DND-41 (cell line): Measurements from ENCODE around the gene RGS7.

ENCODE experiments used
- EZH2 ChIP-seq: IDR thresholded peaks from 3 replicates; pipeline ENCODE4 v1.6.1; 2012; ENCODE audit warnings: borderline replicate concordance, low read depth, mild to moderate bottlenecking, moderate library complexity, low read length, inconsistent platforms; ENCODE audit not compliant: severe bottlenecking
- TF ChIP-seq, protein P1 (sequence below): IDR thresholded peaks from 2 replicates; pipeline ENCODE4 v1.5.1; 2012; ENCODE audit warnings: borderline replicate concordance, low read length, moderate library complexity, mild to moderate bottlenecking; ENCODE audit not compliant: poor library complexity, severe bottlenecking; ENCODE audit errors: extremely low read depth

DNA sequence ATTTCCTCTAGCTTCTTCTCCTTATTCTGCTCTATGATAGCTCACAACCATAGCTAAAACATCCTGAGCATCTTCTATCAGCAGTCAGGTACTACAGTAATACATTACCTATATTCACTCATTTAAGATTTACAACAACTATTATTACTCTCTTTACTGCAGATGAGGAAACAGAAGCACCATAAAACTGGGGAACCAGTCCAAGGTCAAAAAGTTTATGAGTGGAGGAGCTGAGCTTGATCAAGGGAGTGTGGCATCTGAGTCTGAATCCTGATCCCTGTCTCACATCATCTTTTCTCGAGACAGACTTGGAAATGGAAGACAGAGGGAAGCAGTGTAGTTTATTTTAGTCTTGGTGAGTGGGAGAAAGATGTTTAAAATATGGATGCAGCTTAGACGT is 288.6 kb downstream of the RGS7 start:
- TF ChIP-seq EZH2: no peak
- TF ChIP-seq, protein P1, sequence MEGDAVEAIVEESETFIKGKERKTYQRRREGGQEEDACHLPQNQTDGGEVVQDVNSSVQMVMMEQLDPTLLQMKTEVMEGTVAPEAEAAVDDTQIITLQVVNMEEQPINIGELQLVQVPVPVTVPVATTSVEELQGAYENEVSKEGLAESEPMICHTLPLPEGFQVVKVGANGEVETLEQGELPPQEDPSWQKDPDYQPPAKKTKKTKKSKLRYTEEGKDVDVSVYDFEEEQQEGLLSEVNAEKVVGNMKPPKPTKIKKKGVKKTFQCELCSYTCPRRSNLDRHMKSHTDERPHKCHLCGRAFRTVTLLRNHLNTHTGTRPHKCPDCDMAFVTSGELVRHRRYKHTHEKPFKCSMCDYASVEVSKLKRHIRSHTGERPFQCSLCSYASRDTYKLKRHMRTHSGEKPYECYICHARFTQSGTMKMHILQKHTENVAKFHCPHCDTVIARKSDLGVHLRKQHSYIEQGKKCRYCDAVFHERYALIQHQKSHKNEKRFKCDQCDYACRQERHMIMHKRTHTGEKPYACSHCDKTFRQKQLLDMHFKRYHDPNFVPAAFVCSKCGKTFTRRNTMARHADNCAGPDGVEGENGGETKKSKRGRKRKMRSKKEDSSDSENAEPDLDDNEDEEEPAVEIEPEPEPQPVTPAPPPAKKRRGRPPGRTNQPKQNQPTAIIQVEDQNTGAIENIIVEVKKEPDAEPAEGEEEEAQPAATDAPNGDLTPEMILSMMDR: no peak
